HEK293 (cell line): ENCODE measurements around the gene CELA2A.

Source experiments
- TRIM28 ChIP-seq: IDR thresholded peaks from 2 replicates; pipeline ENCODE4 v1.6.1; 2011; ENCODE audit warnings: low read length, control low read depth, borderline replicate concordance
- TF ChIP-seq, protein P1 (sequence below): fragments of 450-650 bp; formaldehyde crosslinking; IDR thresholded peaks from 2 replicates; pipeline ENCODE4 v1.5.1; 2016; ENCODE audit warnings: missing biosample characterization, missing genetic modification characterization
- TF ChIP-seq, protein P2 (sequence below): fragments of 450-650 bp; formaldehyde crosslinking; IDR thresholded peaks from 2 replicates; pipeline ENCODE4 v1.5.1; 2016; ENCODE audit warnings: missing biosample characterization, missing genetic modification characterization

DNA sequence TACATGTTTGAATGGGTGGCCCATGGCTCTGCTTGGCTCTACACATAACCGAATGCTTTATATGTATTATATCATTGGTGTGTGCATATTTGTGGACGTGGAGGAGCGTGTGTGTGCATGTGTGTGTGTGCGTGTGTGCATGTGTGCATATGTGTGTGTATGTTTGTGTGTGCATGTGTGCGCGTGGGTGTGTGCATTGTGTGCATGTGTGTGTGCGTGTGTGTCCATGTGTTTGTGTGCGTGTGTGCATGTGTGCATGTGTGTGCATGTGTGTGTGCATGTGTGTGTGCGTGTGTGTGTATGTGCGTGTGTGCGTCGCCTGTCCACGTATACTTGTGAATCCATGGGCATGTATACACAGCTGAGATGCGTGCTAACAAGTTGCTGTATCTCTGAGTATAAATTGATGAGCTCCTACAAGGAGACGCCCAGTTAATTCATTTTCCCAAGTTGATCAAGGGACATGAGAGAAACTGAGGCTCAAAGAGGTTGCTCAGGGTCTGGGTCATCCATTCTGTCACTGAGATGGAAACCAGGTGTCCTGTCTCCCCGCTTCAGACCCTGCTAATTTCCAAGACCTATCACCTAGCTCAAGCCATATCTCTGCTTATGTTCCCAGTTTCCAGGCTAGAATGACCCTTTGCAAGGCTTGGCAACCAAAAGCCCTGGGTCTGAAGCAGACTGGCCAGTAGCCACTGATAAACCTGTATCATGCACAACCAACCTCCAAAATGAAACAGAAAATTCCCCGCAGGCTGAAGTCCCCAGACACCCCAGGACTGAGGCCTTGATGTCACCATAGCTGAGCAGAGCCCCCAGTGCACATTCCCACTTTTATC lies 21.1 kb upstream of the CELA2A start:
- TF ChIP-seq, protein P1, sequence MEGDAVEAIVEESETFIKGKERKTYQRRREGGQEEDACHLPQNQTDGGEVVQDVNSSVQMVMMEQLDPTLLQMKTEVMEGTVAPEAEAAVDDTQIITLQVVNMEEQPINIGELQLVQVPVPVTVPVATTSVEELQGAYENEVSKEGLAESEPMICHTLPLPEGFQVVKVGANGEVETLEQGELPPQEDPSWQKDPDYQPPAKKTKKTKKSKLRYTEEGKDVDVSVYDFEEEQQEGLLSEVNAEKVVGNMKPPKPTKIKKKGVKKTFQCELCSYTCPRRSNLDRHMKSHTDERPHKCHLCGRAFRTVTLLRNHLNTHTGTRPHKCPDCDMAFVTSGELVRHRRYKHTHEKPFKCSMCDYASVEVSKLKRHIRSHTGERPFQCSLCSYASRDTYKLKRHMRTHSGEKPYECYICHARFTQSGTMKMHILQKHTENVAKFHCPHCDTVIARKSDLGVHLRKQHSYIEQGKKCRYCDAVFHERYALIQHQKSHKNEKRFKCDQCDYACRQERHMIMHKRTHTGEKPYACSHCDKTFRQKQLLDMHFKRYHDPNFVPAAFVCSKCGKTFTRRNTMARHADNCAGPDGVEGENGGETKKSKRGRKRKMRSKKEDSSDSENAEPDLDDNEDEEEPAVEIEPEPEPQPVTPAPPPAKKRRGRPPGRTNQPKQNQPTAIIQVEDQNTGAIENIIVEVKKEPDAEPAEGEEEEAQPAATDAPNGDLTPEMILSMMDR (tag by site-specific recombination): no peak
- TF ChIP-seq TRIM28: no peak
- TF ChIP-seq, protein P2, sequence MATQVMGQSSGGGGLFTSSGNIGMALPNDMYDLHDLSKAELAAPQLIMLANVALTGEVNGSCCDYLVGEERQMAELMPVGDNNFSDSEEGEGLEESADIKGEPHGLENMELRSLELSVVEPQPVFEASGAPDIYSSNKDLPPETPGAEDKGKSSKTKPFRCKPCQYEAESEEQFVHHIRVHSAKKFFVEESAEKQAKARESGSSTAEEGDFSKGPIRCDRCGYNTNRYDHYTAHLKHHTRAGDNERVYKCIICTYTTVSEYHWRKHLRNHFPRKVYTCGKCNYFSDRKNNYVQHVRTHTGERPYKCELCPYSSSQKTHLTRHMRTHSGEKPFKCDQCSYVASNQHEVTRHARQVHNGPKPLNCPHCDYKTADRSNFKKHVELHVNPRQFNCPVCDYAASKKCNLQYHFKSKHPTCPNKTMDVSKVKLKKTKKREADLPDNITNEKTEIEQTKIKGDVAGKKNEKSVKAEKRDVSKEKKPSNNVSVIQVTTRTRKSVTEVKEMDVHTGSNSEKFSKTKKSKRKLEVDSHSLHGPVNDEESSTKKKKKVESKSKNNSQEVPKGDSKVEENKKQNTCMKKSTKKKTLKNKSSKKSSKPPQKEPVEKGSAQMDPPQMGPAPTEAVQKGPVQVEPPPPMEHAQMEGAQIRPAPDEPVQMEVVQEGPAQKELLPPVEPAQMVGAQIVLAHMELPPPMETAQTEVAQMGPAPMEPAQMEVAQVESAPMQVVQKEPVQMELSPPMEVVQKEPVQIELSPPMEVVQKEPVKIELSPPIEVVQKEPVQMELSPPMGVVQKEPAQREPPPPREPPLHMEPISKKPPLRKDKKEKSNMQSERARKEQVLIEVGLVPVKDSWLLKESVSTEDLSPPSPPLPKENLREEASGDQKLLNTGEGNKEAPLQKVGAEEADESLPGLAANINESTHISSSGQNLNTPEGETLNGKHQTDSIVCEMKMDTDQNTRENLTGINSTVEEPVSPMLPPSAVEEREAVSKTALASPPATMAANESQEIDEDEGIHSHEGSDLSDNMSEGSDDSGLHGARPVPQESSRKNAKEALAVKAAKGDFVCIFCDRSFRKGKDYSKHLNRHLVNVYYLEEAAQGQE (tag by site-specific recombination): no peak
